ENCODE measurements around the gene MAP2K5.

The MAP2K5 gene

GRCh38 chr15:67775250-67775649 lies 232.7 kb downstream of the MAP2K5 start:
- no peak for TF ChIP-seq CTCF (IDR thresholded peaks at IDR 0.05; ENCODE audit: control insufficient read depth, extremely low read depth, insufficient read depth)
- no peak overlapping the region for H3K4me3 ChIP-seq (ENCODE audit: low read depth, low read length)
- DNase-seq (ENCODE audit: low read depth), result no peak

- TF ChIP-seq CTCF (IDR thresholded peaks at IDR 0.05; ENCODE audit: control insufficient read depth, extremely low read depth, insufficient read depth), result no peak
- H3K4me3 ChIP-seq (ENCODE audit: low read depth, low read length), result no peak overlapping the region
- DNase-seq (ENCODE audit: low read depth), result no peak
Observed at GRCh38 chr15:67775998-67776397, 233.5 kb downstream of the MAP2K5 start.

- TF ChIP-seq CTCF (IDR thresholded peaks at IDR 0.05; ENCODE audit: control insufficient read depth, extremely low read depth, insufficient read depth), result no peak
- no peak for DNase-seq (ENCODE audit: low read depth)
- H3K4me3 ChIP-seq (ENCODE audit: low read depth, low read length), result no peak overlapping the region
Observed at GRCh38 chr15:67776600-67776999, 234.1 kb downstream of the MAP2K5 start.

GRCh38 chr15:67777071-67777470 lies 234.6 kb downstream of the MAP2K5 start:
- DNase-seq (ENCODE audit: low read depth), result no peak
- no peak overlapping the region for H3K4me3 ChIP-seq (ENCODE audit: low read depth, low read length)
- no peak for TF ChIP-seq CTCF (IDR thresholded peaks at IDR 0.05; ENCODE audit: control insufficient read depth, extremely low read depth, insufficient read depth)

- TF ChIP-seq CTCF (IDR thresholded peaks at IDR 0.05; ENCODE audit: control insufficient read depth, extremely low read depth, insufficient read depth), result no peak
- no peak overlapping the region for H3K4me3 ChIP-seq (ENCODE audit: low read depth, low read length)
- DNase-seq (ENCODE audit: low read depth), result no peak
Observed at GRCh38 chr15:67777773-67778172, 235.3 kb downstream of the MAP2K5 start.

GRCh38 chr15:67778968-67779548 lies 236.6 kb downstream of the MAP2K5 start:
- TF ChIP-seq CTCF (IDR thresholded peaks at IDR 0.05; ENCODE audit: control insufficient read depth, extremely low read depth, insufficient read depth), result no peak

GRCh38 chr15:67779549-67780111 lies 237.1 kb downstream of the MAP2K5 start:
- H3K4me3 ChIP-seq (ENCODE audit: low read depth, low read length), result no peak overlapping the region

More at GRCh38 chr15:67778968-67779548, 236.6 kb downstream of the MAP2K5 start:
- no peak for DNase-seq (ENCODE audit: low read depth)
- H3K4me3 ChIP-seq (ENCODE audit: low read depth, low read length), result no peak overlapping the region

More at GRCh38 chr15:67779549-67780111, 237.1 kb downstream of the MAP2K5 start:
- TF ChIP-seq CTCF (IDR thresholded peaks at IDR 0.05; ENCODE audit: control insufficient read depth, extremely low read depth, insufficient read depth), result no peak
- no peak for DNase-seq (ENCODE audit: low read depth)

Measured in LNCaP clone FGC (cell line).